Transverse colon (tissue), 4 donors: ENCODE results near the gene MRPL55. TPM values are rescaled to one million over a fixed set of nuclear protein-coding genes. Genes with fewer than 3 reads are reported as not detected.
A peak's percentile ranks its signal among the peaks of the same experiment; 100 is the strongest.
"Not testable (repeated sequence)": the region's sequence is repeated elsewhere in the genome, so short reads cannot be mapped to it uniquely, and the experiment has no call there.

Source experiments
- DNase-seq: peaks from one replicate; pipeline ENCODE4 v3.0.0-alpha.2; 2019
- H3K27ac ChIP-seq, 4 donors: fragments of 200-600 bp; sonication (generic); 2 replicates each; pipeline ENCODE4 v1.5.1; 2016 to 2018; ENCODE audit warnings: inconsistent platforms in 4 of 4
- H3K27me3 ChIP-seq: fragments of 200-600 bp; sonication (generic); 2 replicates; pipeline ENCODE4 v1.5.1; 2017; ENCODE audit warnings: inconsistent platforms
- H3K36me3 ChIP-seq, 4 donors: fragments of 200-600 bp; sonication (generic); 2 replicates each; pipeline ENCODE4 v1.5.1; 2017 to 2019; ENCODE audit warnings: inconsistent platforms in 4 of 4
- H3K4me1 ChIP-seq, 4 donors: fragments of 200-600 bp; sonication (generic); 2 replicates each; pipeline ENCODE4 v1.5.1; 2017 to 2020; ENCODE audit warnings: inconsistent platforms in 4 of 4
- H3K4me3 ChIP-seq, 4 donors: fragments of 200-600 bp; sonication (generic); 1 replicate in 1 of 4; 2 replicates in 3 of 4; pipeline versions ENCODE4 v1.5.1 to v1.6.1; 2017 to 2019; ENCODE audit warnings: inconsistent platforms in 4 of 4
- H3K9me3 ChIP-seq, 2 donors: fragments of 200-600 bp; sonication (generic); 2 replicates each; pipeline ENCODE4 v1.5.1; 2017 to 2019; ENCODE audit warnings: inconsistent platforms in 2 of 2
- EP300 ChIP-seq: sonication (generic); formaldehyde crosslinking; IDR thresholded peaks from one replicate; pipeline ENCODE4 v1.6.1; 2017; ENCODE audit warnings: antibody characterized with exemption, low read depth
- POLR2A ChIP-seq: fragments of 450-650 bp; IDR thresholded peaks from one replicate; pipeline ENCODE4 v1.6.1; 2016; ENCODE audit warnings: antibody characterized with exemption, mild to moderate bottlenecking, moderate library complexity
- POLR2AphosphoS5 ChIP-seq, 3 donors: sonication (generic); formaldehyde crosslinking; IDR thresholded peaks; one replicate each; pipeline ENCODE4 v1.6.1; 2016; ENCODE audit warnings: antibody characterized with exemption in 3 of 3
- WGBS, 2 donors: methylation state at CpG; one replicate each; pipeline ENCODE4 v1.1.5; 2018; ENCODE audit warnings: low coverage in 1 of 2; 5-methylcytosine and 5-hydroxymethylcytosine counted together
- in situ Hi-C, 4 donors: fragments of 200-750 bp; cut with MboI; loops; one replicate each; pipeline versions ENCODE4 v1.15.0 to v1.15.1; 2017; ENCODE audit warnings: low sequenced_read_pairs in 3 of 4, low pct_ligation_motif_present in 1 of 4, low pct_unique_long_range_greater_than_20kb in 1 of 4
- intact Hi-C: fragments of 100-400 bp; cut with DNase I; formaldehyde crosslinking; loops from one replicate; pipeline ENCODE4 v1.15.1; 2023; ENCODE audit warnings: low total_unique reads
- total RNA-seq, 4 donors: library from RNA; depleted of rRNA; stranded (reverse); fragments of >200 nt; gene quantifications; one replicate each; pipeline ENCODE4 v1.1.0, GENCODE V29; 2016
- TF ChIP-seq, protein P1 (sequence below), 5 experiments: fragments of 200-600 bp in 3 of 5; fragments of 450-650 bp in 2 of 5; sonication (generic) in 3 of 5; IDR thresholded peaks; 1 replicate in 2 of 5; 2 replicates in 3 of 5; pipeline ENCODE4 v1.5.1; 2016 to 2017; ENCODE audit warnings: antibody characterized with exemption in 5 of 5, inconsistent platforms in 3 of 5, mild to moderate bottlenecking in 2 of 5, moderate library complexity in 1 of 5

The MRPL55 gene
- total RNA-seq, 4 donors from 2014 or later, result 47.1 to 95.5 (median 77.1) TPM

DNA sequence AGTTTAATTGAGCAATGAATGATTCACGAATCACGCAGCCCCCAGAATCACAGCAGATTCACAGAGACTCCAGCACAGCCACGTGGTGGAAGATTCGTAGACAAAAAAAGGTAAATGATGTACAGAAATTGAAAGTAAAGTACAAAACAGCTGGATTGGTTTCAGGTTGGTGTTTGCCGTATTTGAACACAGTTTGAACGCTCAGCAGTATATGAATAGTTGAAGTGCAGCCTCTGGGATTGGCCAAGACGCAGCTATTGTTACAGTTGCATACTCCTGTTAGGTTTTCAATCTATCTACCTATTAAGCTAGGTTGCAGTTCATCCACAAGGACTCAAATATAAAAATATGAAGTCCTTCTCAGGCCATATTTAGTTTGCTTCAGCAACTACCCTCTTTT lies 3.1 kb upstream of the MRPL55 start:
- Histone ChIP-seq H3K4me3 (no peak overlapping the region), H3K27me3 (no peaks in the 10 kb centered on the region), H3K9me3 (no peaks in the 10 kb centered on the region), H3K36me3 (no peaks in the 10 kb centered on the region), H3K4me1 (peaks cover 16 to 22% (median 19%) of the 10 kb centered on the region in 4 donors), H3K27ac (no peak overlapping the region)
- intact Hi-C loops (no loop called here), in situ Hi-C loops (no loop called here)
- WGBS, 2 donors, result 80 to 91% methylated on average over 7 of the region's 7 CpGs
- no peak for DNase-seq
- TF ChIP-seq, protein P1, sequence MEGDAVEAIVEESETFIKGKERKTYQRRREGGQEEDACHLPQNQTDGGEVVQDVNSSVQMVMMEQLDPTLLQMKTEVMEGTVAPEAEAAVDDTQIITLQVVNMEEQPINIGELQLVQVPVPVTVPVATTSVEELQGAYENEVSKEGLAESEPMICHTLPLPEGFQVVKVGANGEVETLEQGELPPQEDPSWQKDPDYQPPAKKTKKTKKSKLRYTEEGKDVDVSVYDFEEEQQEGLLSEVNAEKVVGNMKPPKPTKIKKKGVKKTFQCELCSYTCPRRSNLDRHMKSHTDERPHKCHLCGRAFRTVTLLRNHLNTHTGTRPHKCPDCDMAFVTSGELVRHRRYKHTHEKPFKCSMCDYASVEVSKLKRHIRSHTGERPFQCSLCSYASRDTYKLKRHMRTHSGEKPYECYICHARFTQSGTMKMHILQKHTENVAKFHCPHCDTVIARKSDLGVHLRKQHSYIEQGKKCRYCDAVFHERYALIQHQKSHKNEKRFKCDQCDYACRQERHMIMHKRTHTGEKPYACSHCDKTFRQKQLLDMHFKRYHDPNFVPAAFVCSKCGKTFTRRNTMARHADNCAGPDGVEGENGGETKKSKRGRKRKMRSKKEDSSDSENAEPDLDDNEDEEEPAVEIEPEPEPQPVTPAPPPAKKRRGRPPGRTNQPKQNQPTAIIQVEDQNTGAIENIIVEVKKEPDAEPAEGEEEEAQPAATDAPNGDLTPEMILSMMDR (IDR thresholded peaks at IDR 0.05), result no peak
- TF ChIP-seq POLR2AphosphoS5 (IDR thresholded peaks at IDR 0.05) (no peak), EP300 (no peak), POLR2A (no peak)

DNA sequence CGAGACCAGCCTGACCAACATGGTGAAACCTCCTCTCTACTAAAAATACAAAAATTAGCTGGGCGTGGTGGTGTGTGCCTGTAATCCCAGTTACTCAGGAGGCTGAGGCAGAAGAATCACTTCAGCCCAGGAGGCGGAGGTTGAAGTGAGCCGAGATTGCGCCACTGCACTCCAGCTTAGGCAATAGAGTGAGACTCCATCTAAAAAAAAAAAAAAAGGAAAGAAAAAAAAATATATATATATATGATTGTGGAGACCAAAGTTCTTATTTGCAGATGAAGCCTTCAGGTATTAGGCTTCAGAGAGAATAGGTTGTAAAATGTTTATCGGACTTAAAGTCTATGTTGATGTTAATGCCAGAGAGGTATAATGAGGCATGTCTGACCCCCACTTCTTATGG lies 2.2 kb upstream of the MRPL55 start:
- H3K27ac ChIP-seq, H3K27me3 ChIP-seq, intact Hi-C loops, H3K36me3 ChIP-seq, in situ Hi-C loops, DNase-seq, H3K4me3 ChIP-seq, H3K9me3 ChIP-seq: not testable (repeated sequence)
- whole genome bisulfite sequencing, 2 donors, result 60 to 95% methylated on average over 1 to 6 of the region's 6 CpGs
- peaks cover 16 to 22% (median 19%) of the 10 kb centered on the region in 4 donors for H3K4me1 ChIP-seq

DNA sequence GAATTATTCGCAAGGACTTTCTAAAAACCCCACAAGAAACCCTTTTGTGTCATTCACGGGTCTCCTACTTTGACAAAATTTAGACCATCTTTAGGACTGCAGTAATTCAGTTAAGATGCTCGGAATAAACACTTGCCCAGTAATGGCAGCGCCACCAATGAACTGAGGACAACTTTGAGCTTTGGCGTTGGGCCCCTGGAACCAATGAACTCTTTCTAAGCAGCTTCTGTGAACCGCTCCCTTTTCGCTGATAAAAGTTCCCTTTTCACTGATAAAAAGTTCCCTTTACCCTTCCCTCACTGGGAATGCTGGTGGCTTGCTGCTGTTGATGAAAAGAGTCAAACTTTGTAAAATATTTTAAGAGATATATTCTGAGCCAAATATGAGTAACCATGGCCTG lies 1.5 kb upstream of the MRPL55 start:
- Histone ChIP-seq H3K4me3 (no peak overlapping the region), H3K27ac (peak overlapping the region in 3 of 4 donors; percentile 93 to 97 (median 94)), H3K9me3 (no peaks in the 10 kb centered on the region), H3K27me3 (no peaks in the 10 kb centered on the region), H3K36me3 (no peaks in the 10 kb centered on the region), H3K4me1 (peaks cover 16 to 22% (median 19%) of the 10 kb centered on the region in 4 donors)
- in situ Hi-C loops (no loop called here), intact Hi-C loops (no loop called here)
- TF ChIP-seq POLR2AphosphoS5 (IDR thresholded peaks at IDR 0.05) (no peak), EP300 (no peak), POLR2A (no peak)
- TF ChIP-seq, protein P1 (IDR thresholded peaks at IDR 0.05), result no peak
- DNase-seq, result no peak
- WGBS, 2 donors, result 88 to 94% methylated on average over 5 to 7 of the region's 7 CpGs

DNA sequence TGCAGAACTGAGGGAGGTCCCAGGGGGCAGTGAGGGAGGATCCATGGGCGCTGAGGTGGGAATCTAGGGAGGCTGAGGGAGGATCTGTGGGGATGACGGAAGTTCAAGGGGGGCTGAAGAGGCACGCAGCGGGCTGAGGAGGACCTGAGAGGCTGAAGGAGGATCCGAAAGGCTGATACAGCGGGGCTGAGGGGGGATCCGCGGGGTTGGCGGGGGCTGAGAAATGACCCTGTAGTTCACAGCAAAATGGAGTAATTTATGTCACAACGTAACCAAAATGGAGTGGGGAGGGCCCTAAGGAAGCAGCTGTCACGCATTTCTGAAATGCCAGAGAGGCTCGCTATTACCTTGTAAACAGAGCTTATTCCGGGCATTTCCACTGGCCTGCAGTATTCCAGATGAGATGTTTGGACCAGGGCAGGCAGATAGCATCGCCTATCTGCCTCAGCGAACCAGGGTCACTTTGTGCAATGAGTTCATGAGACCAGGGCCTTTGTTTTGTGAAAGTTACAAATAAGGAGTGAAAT lies 926 bp upstream of the MRPL55 start:
- H3K27ac ChIP-seq, result peak overlapping the region; percentile 88 to 97 (median 94)
- peaks cover 16 to 22% (median 19%) of the 10 kb centered on the region in 4 donors for H3K4me1 ChIP-seq
- H3K36me3 ChIP-seq, result no peaks in the 10 kb centered on the region
- 20 to 33% methylated on average over 3 to 15 of the region's 15 CpGs for WGBS, 2 donors
- intact Hi-C loops, result no loop called here
- DNase-seq, result no peak
- H3K4me3 ChIP-seq, result peak overlapping the region; percentile 68 to 90 (median 80)
- no peaks in the 10 kb centered on the region for H3K27me3 ChIP-seq
- TF ChIP-seq POLR2AphosphoS5 (IDR thresholded peaks at IDR 0.05) (no peak), EP300 (no peak), POLR2A (no peak)
- TF ChIP-seq, protein P1 (IDR thresholded peaks at IDR 0.05), result no peak
- in situ Hi-C loops, result no loop called here
- H3K9me3 ChIP-seq, result no peaks in the 10 kb centered on the region

DNA sequence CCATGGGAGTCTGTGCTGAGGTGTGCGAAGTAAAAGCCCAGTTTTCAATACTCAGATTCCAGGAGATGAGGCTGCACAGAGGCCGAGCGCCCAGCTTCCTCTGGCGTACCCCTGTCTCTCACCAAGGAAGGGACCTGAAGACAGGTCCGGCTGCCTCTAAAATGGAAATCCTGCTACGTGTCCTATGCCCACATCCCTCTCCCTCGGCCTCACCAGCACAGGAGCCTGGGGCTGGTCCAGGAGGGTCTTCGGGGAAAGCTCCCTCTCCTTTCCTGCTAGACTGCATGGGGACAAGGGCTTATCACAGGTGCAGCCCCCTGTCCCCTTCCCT lies 392 bp downstream of the MRPL55 start:
- intact Hi-C loops (no loop called here), in situ Hi-C loops (no loop called here)
- no peaks in the 10 kb centered on the region for H3K9me3 ChIP-seq
- TF ChIP-seq EP300 (no peak), POLR2AphosphoS5 (IDR thresholded peaks at IDR 0.05) (no peak), POLR2A (no peak)
- TF ChIP-seq, protein P1 (IDR thresholded peaks at IDR 0.05), result no peak
- DNase-seq, result no peak
- H3K36me3 ChIP-seq, result no peaks in the 10 kb centered on the region
- H3K4me1 ChIP-seq, result peaks cover 16 to 28% (median 21%) of the 10 kb centered on the region in 4 donors
- 0 to 2% methylated on average over 1 to 8 of the region's 8 CpGs for WGBS, 2 donors
- peak overlapping the region; percentile 88 to 97 (median 94) for H3K27ac ChIP-seq
- no peaks in the 10 kb centered on the region for H3K27me3 ChIP-seq
- peak overlapping the region; percentile 68 to 97 (median 81) for H3K4me3 ChIP-seq
